BLaER1 treated with 17β-estradiol and CSF1 and Interleukin-3, amounts not matched to agents 10 nM and 100 nM (cell line): ENCODE data around the gene DPYD.

ENCODE experiments used
- H3K27ac ChIP-seq, 11 experiments: shearing (Covaris generic); formaldehyde crosslinking; 2 replicates each; pipeline ENCODE4 v1.8.1; 2022
- H3K27me3 ChIP-seq, 11 experiments: shearing (Covaris generic); formaldehyde crosslinking; 2 replicates each; pipeline ENCODE4 v1.8.1; 2022
- H3K36me3 ChIP-seq, 11 experiments: shearing (Covaris generic); formaldehyde crosslinking; 2 replicates each; pipeline ENCODE4 v1.8.1; 2022
- H3K4me1 ChIP-seq, 10 experiments: shearing (Covaris generic); formaldehyde crosslinking; 2 replicates each; pipeline ENCODE4 v1.8.1; 2022
- H3K4me2 ChIP-seq, 11 experiments: shearing (Covaris generic); formaldehyde crosslinking; 2 replicates each; pipeline ENCODE4 v1.8.1; 2022
- H3K4me3 ChIP-seq, 10 experiments: shearing (Covaris generic); formaldehyde crosslinking; 2 replicates each; pipeline ENCODE4 v1.8.1; 2022
- H3K9ac ChIP-seq, 11 experiments: shearing (Covaris generic); formaldehyde crosslinking; 2 replicates each; pipeline ENCODE4 v1.8.1; 2022
- H3K9me3 ChIP-seq, 11 experiments: shearing (Covaris generic); formaldehyde crosslinking; replicated peaks in 1 of 11; 2 replicates each; pipeline ENCODE4 v1.8.1; 2022
- H4K20me1 ChIP-seq, 11 experiments: shearing (Covaris generic); formaldehyde crosslinking; 2 replicates each; pipeline ENCODE4 v1.8.1; 2022
- Cebpa-rat ChIP-seq, 11 experiments: shearing (Covaris generic); IDR thresholded peaks; 2 replicates each; pipeline ENCODE4 v1.8.1; 2022

Gene DPYD

DNA sequence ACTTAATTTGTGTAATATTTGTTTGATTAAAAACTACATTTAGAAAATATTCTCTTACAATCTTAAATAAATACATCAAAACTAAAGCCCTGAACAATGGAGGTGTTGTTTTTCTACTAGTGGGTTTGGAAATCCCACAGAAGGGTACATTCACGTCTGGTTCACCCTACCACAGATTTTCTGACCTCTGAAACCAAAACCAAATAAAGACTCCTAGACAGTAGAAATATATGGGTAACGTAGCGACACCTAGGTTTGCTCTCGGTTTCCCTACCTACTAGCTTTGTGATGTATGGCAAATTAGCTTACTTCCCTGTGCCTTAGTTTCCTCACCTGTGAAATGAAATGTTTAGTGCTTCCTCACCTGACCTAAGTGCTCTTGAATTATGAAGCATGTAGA is 312.6 kb downstream of the DPYD start:
- Histone ChIP-seq H3K4me2 (no peak overlapping the region), H3K4me3 (no peak overlapping the region), H3K9me3 (peaks cover 0 to 11% (median 0%) of the 10 kb centered on the region in 11 experiments; a peak in 2 of 22 replicates), H4K20me1 (peaks cover 0 to 25% (median 0%) of the 10 kb centered on the region in 11 experiments; a peak in 2 of 22 replicates), H3K27ac (no peak overlapping the region), H3K4me1 (no peaks in the 10 kb centered on the region), H3K36me3 (peaks cover 0 to 15% (median 0%) of the 10 kb centered on the region in 11 experiments; a peak in 2 of 22 replicates), H3K27me3 (no peaks in the 10 kb centered on the region), H3K9ac (no peak overlapping the region)
- no peak for TF ChIP-seq Cebpa-rat (IDR thresholded peaks at IDR 0.05)

DNA sequence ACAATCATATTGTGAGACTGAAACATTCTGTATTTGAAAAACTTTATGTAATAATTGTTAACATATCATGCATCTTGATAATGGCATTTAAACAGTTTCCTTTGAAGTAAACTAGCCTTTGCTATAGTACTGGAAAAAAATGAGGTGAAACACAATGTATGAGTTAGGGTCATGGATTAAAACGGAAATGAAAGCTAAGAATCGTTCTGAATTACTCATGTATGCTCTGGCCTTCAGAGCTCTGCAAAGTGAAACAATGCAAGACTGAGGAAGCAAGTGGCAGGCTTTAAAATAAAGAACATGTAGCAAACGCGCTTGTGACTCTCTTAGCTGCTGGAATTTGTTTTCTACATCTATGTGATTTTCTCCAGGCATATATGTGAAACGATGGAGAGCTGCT is 317.1 kb downstream of the DPYD start:
- Histone ChIP-seq H3K4me2 (no peak overlapping the region), H3K4me1 (no peaks in the 10 kb centered on the region), H3K36me3 (no peaks in the 10 kb centered on the region; a peak in 1 of 22 replicates), H3K27ac (no peak overlapping the region), H3K27me3 (no peaks in the 10 kb centered on the region), H4K20me1 (peaks cover 0 to 34% (median 0%) of the 10 kb centered on the region in 11 experiments; a peak in 2 of 22 replicates), H3K4me3 (no peak overlapping the region), H3K9ac (no peak overlapping the region), H3K9me3 (no peaks in the 10 kb centered on the region)
- TF ChIP-seq Cebpa-rat (IDR thresholded peaks at IDR 0.05), result no peak

DNA sequence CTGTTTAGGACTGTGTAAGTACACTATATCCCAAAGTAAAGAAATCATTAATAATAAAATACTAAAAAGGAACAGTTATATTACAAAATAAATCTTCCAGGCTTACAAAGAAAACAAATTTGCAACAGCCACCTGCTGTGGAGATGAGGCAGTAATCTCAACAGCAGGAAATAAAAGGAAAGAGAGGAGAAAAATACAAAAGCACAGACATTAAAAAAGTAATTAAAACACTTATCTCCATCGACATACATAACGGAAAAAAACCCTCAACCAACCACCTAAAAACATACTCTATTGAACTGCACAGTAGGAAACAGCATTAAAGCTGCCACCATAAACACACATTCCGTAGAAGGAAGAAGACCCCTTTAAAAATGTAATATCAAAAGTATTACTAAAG is 317.6 kb downstream of the DPYD start:
- H3K36me3 ChIP-seq, result no peaks in the 10 kb centered on the region; a peak in 1 of 22 replicates
- no peak overlapping the region for H3K9ac ChIP-seq
- no peaks in the 10 kb centered on the region for H3K4me1 ChIP-seq
- H3K27ac ChIP-seq, result no peak overlapping the region
- TF ChIP-seq Cebpa-rat (IDR thresholded peaks at IDR 0.05), result no peak
- no peak overlapping the region for H3K4me3 ChIP-seq
- H3K27me3 ChIP-seq, result no peaks in the 10 kb centered on the region
- H4K20me1 ChIP-seq, result peaks cover 0 to 31% (median 0%) of the 10 kb centered on the region in 11 experiments; a peak in 2 of 22 replicates
- no peaks in the 10 kb centered on the region for H3K9me3 ChIP-seq
- H3K4me2 ChIP-seq, result no peak overlapping the region

DNA sequence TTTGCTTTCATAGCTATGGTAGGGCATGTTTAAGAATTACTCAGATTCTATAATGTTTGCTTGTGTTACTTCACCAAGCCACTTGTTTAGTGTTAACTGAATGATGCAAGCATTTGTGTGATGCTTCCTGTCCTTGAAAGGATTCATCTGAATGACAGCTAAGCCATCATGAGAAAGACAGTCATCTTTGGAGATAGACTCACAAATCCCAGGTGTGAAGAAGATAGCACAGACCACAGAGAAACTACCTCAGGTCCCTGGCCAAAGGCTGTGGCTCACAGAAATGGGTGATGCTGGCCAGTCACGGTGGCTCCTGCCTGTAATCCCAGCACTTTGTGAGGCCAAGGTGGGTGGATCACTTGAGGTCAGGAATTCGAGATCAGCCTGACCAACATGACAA is 321.4 kb downstream of the DPYD start:
- Histone ChIP-seq H3K4me2 (no peak overlapping the region), H3K4me1 (no peaks in the 10 kb centered on the region), H4K20me1 (peaks cover 0 to 25% (median 0%) of the 10 kb centered on the region in 11 experiments; a peak in 2 of 22 replicates), H3K9ac (no peak overlapping the region), H3K9me3 (no peaks in the 10 kb centered on the region), H3K4me3 (no peak overlapping the region), H3K27me3 (no peaks in the 10 kb centered on the region), H3K36me3 (peaks cover 0 to 20% (median 0%) of the 10 kb centered on the region in 11 experiments; a peak in 4 of 22 replicates), H3K27ac (no peak overlapping the region)
- no peak for TF ChIP-seq Cebpa-rat (IDR thresholded peaks at IDR 0.05)

DNA sequence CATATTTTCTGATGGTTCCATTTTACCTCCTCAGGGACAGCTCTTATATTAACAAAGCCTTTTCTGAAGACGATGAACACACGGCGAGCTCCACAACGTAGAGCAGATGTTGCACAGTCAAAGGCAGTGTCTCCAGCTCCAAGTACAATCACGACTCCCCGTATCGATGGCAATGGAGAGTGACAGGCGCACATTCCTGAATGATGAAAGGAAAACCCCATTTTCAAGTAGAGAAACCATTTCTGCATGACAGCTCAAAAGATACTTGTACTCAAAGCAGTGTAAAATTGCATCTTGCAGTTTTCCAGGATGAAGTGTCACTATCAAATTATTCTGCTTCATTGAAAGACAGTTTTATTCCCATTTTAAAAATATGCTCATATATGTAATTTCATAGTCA is 327.6 kb downstream of the DPYD start:
- Histone ChIP-seq H3K9ac (no peak overlapping the region), H4K20me1 (peaks cover 0 to 6% (median 0%) of the 10 kb centered on the region in 11 experiments; a peak in 1 of 22 replicates), H3K4me3 (no peak overlapping the region), H3K4me1 (no peaks in the 10 kb centered on the region), H3K27me3 (no peaks in the 10 kb centered on the region), H3K27ac (no peak overlapping the region), H3K9me3 (no peaks in the 10 kb centered on the region), H3K36me3 (peaks cover 0 to 83% (median 0%) of the 10 kb centered on the region in 11 experiments; a peak in 6 of 22 replicates), H3K4me2 (no peak overlapping the region)
- TF ChIP-seq Cebpa-rat (IDR thresholded peaks at IDR 0.05), result no peak

DNA sequence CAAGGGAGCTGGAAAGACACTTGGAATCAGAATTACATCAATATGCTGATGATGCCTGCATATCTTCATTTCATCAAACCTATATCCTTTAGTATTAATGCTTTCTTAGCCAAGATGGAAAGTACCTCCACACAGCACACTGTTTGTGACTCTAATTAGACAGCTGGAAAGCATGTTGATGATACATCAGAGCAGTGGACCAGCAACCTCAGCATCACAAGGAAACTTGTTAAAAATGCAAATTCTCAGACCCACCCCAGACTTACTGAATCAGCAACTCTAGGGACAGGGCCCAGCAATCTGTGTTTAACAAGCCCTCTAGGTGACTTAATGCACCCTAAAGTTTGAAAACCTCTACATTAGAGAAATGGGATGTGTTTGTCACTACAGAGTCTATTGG is 332.1 kb downstream of the DPYD start:
- H3K4me2 ChIP-seq, result no peak overlapping the region
- H3K4me3 ChIP-seq, result no peak overlapping the region
- no peak for TF ChIP-seq Cebpa-rat (IDR thresholded peaks at IDR 0.05)
- H4K20me1 ChIP-seq, result no peaks in the 10 kb centered on the region
- peaks cover 0 to 84% (median 0%) of the 10 kb centered on the region in 11 experiments; a peak in 6 of 22 replicates for H3K36me3 ChIP-seq
- no peaks in the 10 kb centered on the region for H3K27me3 ChIP-seq
- 0 out of 22 replicates have a peak, but pooled peaks cover 0 to 3% (median 0%) of the 10 kb centered on the region in 11 experiments for H3K9me3 ChIP-seq
- H3K9ac ChIP-seq, result no peak overlapping the region
- no peaks in the 10 kb centered on the region for H3K4me1 ChIP-seq
- no peak overlapping the region for H3K27ac ChIP-seq

DNA sequence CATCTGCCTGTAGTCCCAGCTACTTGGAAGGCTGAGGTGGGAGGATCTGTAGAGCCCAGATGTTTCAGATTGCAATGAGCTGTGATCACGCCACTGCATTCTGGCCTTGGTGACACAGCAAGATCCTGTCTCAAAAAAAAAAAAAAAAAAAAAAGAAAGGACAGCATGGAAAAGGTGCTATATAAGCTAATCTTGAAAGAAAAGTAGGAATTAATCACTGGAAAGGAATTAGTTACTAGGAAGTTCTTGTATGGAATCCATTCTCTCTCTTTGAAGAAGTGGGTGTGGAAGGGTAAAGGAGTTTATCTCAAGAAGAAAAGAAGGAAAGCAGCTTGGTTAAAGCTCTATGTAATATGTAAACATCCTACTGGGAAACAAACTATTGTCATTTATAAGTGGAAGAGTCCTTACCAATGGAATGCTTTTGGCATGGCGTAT is 339.2 kb downstream of the DPYD start:
- no peak overlapping the region for H3K9ac ChIP-seq
- H3K4me2 ChIP-seq, result no peak overlapping the region
- no peak overlapping the region for H3K27ac ChIP-seq
- H3K4me1 ChIP-seq, result no peaks in the 10 kb centered on the region
- H3K27me3 ChIP-seq, result no peaks in the 10 kb centered on the region
- no peak overlapping the region for H3K4me3 ChIP-seq
- H3K36me3 ChIP-seq, result peaks cover 0 to 48% (median 0%) of the 10 kb centered on the region in 11 experiments; a peak in 4 of 22 replicates
- H4K20me1 ChIP-seq, result no peaks in the 10 kb centered on the region
- H3K9me3 ChIP-seq, result 0 out of 22 replicates have a peak, but pooled peaks cover 0 to 3% (median 0%) of the 10 kb centered on the region in 11 experiments
- no peak for TF ChIP-seq Cebpa-rat (IDR thresholded peaks at IDR 0.05)

DNA sequence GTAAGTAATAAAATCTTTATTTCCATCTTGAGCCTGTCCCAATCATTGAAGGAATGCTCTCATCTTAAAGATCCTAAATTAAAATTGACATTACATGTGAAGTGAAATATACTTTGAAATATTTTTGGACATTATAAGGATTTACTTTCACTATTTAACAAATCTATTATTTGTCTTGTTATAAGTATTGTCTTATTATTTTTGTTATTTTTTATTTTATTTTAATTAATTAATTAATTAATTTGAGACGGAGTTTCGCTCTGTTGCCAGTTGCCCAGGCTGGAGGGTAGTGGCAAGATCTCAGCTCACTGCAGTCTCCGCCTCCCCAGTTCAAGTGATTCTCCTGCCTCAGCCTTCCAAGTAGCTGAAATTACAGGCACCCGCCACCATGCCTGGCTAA is 343.2 kb downstream of the DPYD start:
- Histone ChIP-seq H3K27me3 (no peaks in the 10 kb centered on the region), H3K4me2 (no peak overlapping the region), H3K36me3 (peaks cover 0 to 59% (median 0%) of the 10 kb centered on the region in 11 experiments; a peak in 5 of 22 replicates), H3K9ac (no peak overlapping the region), H3K4me3 (no peak overlapping the region), H3K9me3 (no peaks in the 10 kb centered on the region), H3K4me1 (no peaks in the 10 kb centered on the region), H4K20me1 (no peaks in the 10 kb centered on the region), H3K27ac (no peak overlapping the region)
- no peak for TF ChIP-seq Cebpa-rat (IDR thresholded peaks at IDR 0.05)

DNA sequence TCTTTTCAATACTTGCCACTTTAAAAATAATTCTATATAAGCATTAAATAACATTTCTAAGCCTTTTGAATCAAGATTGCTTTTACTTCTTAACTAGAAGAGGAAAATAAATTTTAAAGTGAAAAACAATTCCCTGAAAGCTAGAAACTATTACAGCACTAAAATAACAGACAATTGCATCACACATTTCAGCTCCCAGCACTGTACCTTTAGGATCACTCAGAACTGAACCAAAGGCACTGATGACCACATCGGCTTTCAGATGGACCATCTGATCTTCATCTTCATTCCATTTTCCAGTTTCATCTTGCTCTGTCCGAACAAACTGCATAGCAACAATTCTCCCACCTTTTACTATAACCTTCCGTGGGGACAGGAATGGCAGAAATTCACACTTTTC is 347.3 kb downstream of the DPYD start:
- TF ChIP-seq Cebpa-rat (IDR thresholded peaks at IDR 0.05), result no peak
- H3K4me2 ChIP-seq, result no peak overlapping the region
- H3K4me1 ChIP-seq, result no peaks in the 10 kb centered on the region
- H3K9me3 ChIP-seq, result no peaks in the 10 kb centered on the region
- no peak overlapping the region for H3K9ac ChIP-seq
- no peaks in the 10 kb centered on the region for H3K27me3 ChIP-seq
- H3K36me3 ChIP-seq, result peaks cover 0 to 74% (median 0%) of the 10 kb centered on the region in 11 experiments; a peak in 5 of 22 replicates
- no peaks in the 10 kb centered on the region for H4K20me1 ChIP-seq
- no peak overlapping the region for H3K4me3 ChIP-seq
- no peak overlapping the region for H3K27ac ChIP-seq

DNA sequence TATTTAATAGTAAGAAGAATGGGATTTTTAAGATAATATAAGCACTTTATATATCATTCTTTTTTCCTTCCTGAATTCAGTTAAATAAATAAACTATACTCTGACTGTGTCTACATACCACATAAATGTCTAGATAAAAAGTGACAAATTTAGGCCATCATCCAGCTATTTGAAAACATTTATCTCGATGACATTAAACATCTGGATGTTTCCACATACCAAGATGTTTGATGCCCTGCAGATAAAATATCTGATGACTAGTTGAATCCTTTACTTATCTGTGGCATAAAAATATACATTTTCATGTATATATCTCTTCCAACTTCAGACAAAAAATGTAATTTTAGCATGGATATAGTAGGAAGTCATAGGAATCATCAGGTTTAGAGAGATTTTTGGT is 348.3 kb downstream of the DPYD start:
- Histone ChIP-seq H3K36me3 (peaks cover 0 to 69% (median 0%) of the 10 kb centered on the region in 11 experiments; a peak in 5 of 22 replicates), H3K9ac (no peak overlapping the region), H3K4me3 (no peak overlapping the region), H3K9me3 (no peaks in the 10 kb centered on the region), H3K4me1 (no peaks in the 10 kb centered on the region), H4K20me1 (no peaks in the 10 kb centered on the region), H3K27me3 (no peaks in the 10 kb centered on the region), H3K4me2 (no peak overlapping the region), H3K27ac (no peak overlapping the region)
- TF ChIP-seq Cebpa-rat (IDR thresholded peaks at IDR 0.05), result no peak
